ENCODE data around the gene ZNF765.

The ZNF765 gene

GRCh38 chr19:53374288-53374687 lies 20.7 kb upstream of the ZNF765 start:
- no peak overlapping the region for H3K4me3 ChIP-seq (ENCODE audit: low read length)
- TF ChIP-seq CTCF (conservative IDR thresholded peaks at IDR 0.05; ENCODE audit: low read length) = no peak
- no peak for DNase-seq (ENCODE audit: low read depth)

- no peak for DNase-seq (ENCODE audit: low read depth)
- no peak for TF ChIP-seq CTCF (conservative IDR thresholded peaks at IDR 0.05; ENCODE audit: low read length)
- H3K4me3 ChIP-seq (ENCODE audit: low read length) = no peak overlapping the region
Measured at GRCh38 chr19:53374743-53375142, 20.2 kb upstream of the ZNF765 start.

GRCh38 chr19:53381376-53381775 lies 13.6 kb upstream of the ZNF765 start:
- DNase-seq (ENCODE audit: low read depth) = no peak
- no peak for TF ChIP-seq CTCF (conservative IDR thresholded peaks at IDR 0.05; ENCODE audit: low read length)
- no peak overlapping the region for H3K4me3 ChIP-seq (ENCODE audit: low read length)

- no peak for DNase-seq (ENCODE audit: low read depth)
- TF ChIP-seq CTCF (conservative IDR thresholded peaks at IDR 0.05; ENCODE audit: low read length) = no peak
- H3K4me3 ChIP-seq (ENCODE audit: low read length) = no peak overlapping the region
Measured at GRCh38 chr19:53388168-53388567, 6.8 kb upstream of the ZNF765 start.

GRCh38 chr19:53388904-53389303 lies 6.0 kb upstream of the ZNF765 start:
- H3K4me3 ChIP-seq (ENCODE audit: low read length) = no peak overlapping the region
- no peak for TF ChIP-seq CTCF (conservative IDR thresholded peaks at IDR 0.05; ENCODE audit: low read length)
- DNase-seq (ENCODE audit: low read depth) = no peak

- TF ChIP-seq CTCF (conservative IDR thresholded peaks at IDR 0.05; ENCODE audit: low read length) = no peak
- no peak overlapping the region for H3K4me3 ChIP-seq (ENCODE audit: low read length)
Measured at GRCh38 chr19:53389571-53389970, 5.4 kb upstream of the ZNF765 start.

GRCh38 chr19:53389978-53390377 lies 5.0 kb upstream of the ZNF765 start:
- no peak overlapping the region for H3K4me3 ChIP-seq (ENCODE audit: low read length)
- no peak for DNase-seq (ENCODE audit: low read depth)
- TF ChIP-seq CTCF (conservative IDR thresholded peaks at IDR 0.05; ENCODE audit: low read length) = no peak

More at GRCh38 chr19:53389571-53389970, 5.4 kb upstream of the ZNF765 start:
- no peak for DNase-seq (ENCODE audit: low read depth)

Measured in AG10803 (cell line).